Tibial nerve (tissue), 4 donors: Measurements from ENCODE around the gene NMBR.

Source experiments
- CTCF ChIP-seq, 5 experiments: fragments of 200-600 bp in 3 of 5; fragments of 450-650 bp in 2 of 5; sonication (generic) in 3 of 5; IDR thresholded peaks; one replicate each; pipeline ENCODE4 v1.5.1; 2016 to 2019; ENCODE audit warnings: antibody characterized with exemption in 5 of 5, mild to moderate bottlenecking in 3 of 5, moderate library complexity in 2 of 5
- EP300 ChIP-seq, 2 donors: sonication (generic); formaldehyde crosslinking; IDR thresholded peaks; one replicate each; pipeline ENCODE4 v1.6.1; 2017; ENCODE audit warnings: antibody characterized with exemption in 2 of 2, mild to moderate bottlenecking in 1 of 2
- POLR2A ChIP-seq, 2 donors: fragments of 450-650 bp; IDR thresholded peaks; one replicate each; pipeline ENCODE4 v1.6.1; 2017; ENCODE audit warnings: antibody characterized with exemption in 2 of 2, mild to moderate bottlenecking in 2 of 2, moderate library complexity in 2 of 2

DNA sequence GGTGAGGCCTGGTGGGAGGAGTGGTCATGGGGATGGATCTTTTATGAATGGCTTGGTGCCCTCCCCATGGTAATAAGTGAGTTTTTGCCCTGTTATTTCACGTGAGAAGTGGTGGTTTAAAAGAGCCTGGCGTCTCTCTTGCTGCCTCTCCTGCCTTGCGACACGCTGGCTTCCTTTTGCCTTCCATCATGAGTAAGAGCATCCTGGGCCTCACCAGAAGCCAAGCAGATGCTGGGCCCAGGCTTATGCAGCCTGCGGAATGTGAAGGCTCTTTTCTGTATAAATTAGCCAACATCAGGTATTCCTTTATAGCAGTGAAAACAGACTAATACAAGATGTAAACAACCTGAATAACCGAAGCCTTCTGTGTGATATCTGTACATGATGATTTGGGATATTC is 27.8 kb upstream of the NMBR start:
- TF ChIP-seq CTCF (IDR thresholded peaks at IDR 0.05): no peak
- TF ChIP-seq POLR2A (IDR thresholded peaks at IDR 0.05): no peak
- no peak for TF ChIP-seq EP300 (IDR thresholded peaks at IDR 0.05)
